ENCODE data around the gene RBMS3.

Gene RBMS3

GRCh38 chr3:29337565-29337964 is 56.7 kb downstream of the RBMS3 start:
- no peak overlapping the region for H2BK120ac ChIP-seq (ENCODE audit: insufficient read depth, low read length, poor library complexity)
- no peaks in the 10 kb centered on the region for H3K9me3 ChIP-seq (ENCODE audit: insufficient read depth, low read depth, low read length)
- peak overlapping the region; percentile 53 for H3K18ac ChIP-seq (ENCODE audit: low read length)
- H3K4me1 ChIP-seq (ENCODE audit: control insufficient read depth in 1 of 2, insufficient read depth in 2 of 2, low read length in 2 of 2) = peaks cover 0 to 7% of the 10 kb centered on the region in 2 experiments
- H3K27me3 ChIP-seq (ENCODE audit: insufficient read depth, low read length) = no peaks in the 10 kb centered on the region
- no peak overlapping the region for H3K23ac ChIP-seq (ENCODE audit: low read length)
- peak overlapping the region; percentile 5 for H4K8ac ChIP-seq (ENCODE audit: low read depth, low read length)
- no peak overlapping the region for H3K4me2 ChIP-seq (ENCODE audit: low read length)
- H3K4ac ChIP-seq (ENCODE audit: low read depth, low read length) = peak overlapping the region; percentile 40
- H3K4me3 ChIP-seq (ENCODE audit: low read depth, low read length) = no peak overlapping the region
- DNase-seq = no peak
- H4K91ac ChIP-seq (ENCODE audit: low read depth, low read length) = no peak overlapping the region
- H3K14ac ChIP-seq (ENCODE audit: low read length) = no peak overlapping the region
- peak overlapping the region; percentile 49 for H2BK5ac ChIP-seq (ENCODE audit: low read depth, low read length, poor library complexity)
- no peak overlapping the region for H2AFZ ChIP-seq (ENCODE audit: insufficient read depth, low read length, poor library complexity)
- H3K27ac ChIP-seq (ENCODE audit: low read depth, low read length) = no peak overlapping the region
- peaks cover 1% of the 10 kb centered on the region for H3K79me1 ChIP-seq (ENCODE audit: low read length)
- no peaks in the 10 kb centered on the region for H3K36me3 ChIP-seq (ENCODE audit: control insufficient read depth in 1 of 2, insufficient read depth in 2 of 2, low read length in 2 of 2)
- H3K9ac ChIP-seq (ENCODE audit: low read length) = no peak overlapping the region
- no peak overlapping the region for H4K12ac ChIP-seq (ENCODE audit: low read depth, low read length)
- peak overlapping the region; percentile 40 for H2BK12ac ChIP-seq (ENCODE audit: low read length)
- H2AK5ac ChIP-seq (ENCODE audit: low read length) = no peak overlapping the region
- H3K79me2 ChIP-seq (ENCODE audit: control insufficient read depth, insufficient read depth, low read length, poor library complexity) = no peaks in the 10 kb centered on the region

- Histone ChIP-seq H3K4ac (ENCODE audit: low read depth, low read length) (no peak overlapping the region), H3K23ac (ENCODE audit: low read length) (no peak overlapping the region)
Observed at GRCh38 chr3:29338377-29338776, 57.5 kb downstream of the RBMS3 start.

GRCh38 chr3:29339016-29339833 is 58.4 kb downstream of the RBMS3 start:
- Histone ChIP-seq H3K4me1 (ENCODE audit: control insufficient read depth in 1 of 2, insufficient read depth in 2 of 2, low read length in 2 of 2) (peaks cover 0 to 7% of the 10 kb centered on the region in 2 experiments), H3K9me3 (ENCODE audit: insufficient read depth, low read depth, low read length) (no peaks in the 10 kb centered on the region), H4K8ac (ENCODE audit: low read depth, low read length) (no peak overlapping the region), H4K12ac (ENCODE audit: low read depth, low read length) (no peak overlapping the region), H3K4me2 (ENCODE audit: low read length) (no peak overlapping the region), H3K4ac (ENCODE audit: low read depth, low read length) (no peak overlapping the region), H3K79me1 (ENCODE audit: low read length) (peaks cover 1% of the 10 kb centered on the region), H4K91ac (ENCODE audit: low read depth, low read length) (no peak overlapping the region), H2BK12ac (ENCODE audit: low read length) (peak overlapping the region; percentile 6), H3K36me3 (ENCODE audit: control insufficient read depth in 1 of 2, insufficient read depth in 2 of 2, low read length in 2 of 2) (no peaks in the 10 kb centered on the region), H3K27ac (ENCODE audit: low read depth, low read length) (no peak overlapping the region), H3K27me3 (ENCODE audit: insufficient read depth, low read length) (no peaks in the 10 kb centered on the region), H3K9ac (ENCODE audit: low read length) (no peak overlapping the region), H3K18ac (ENCODE audit: low read length) (no peak overlapping the region), H2AK5ac (ENCODE audit: low read length) (no peak overlapping the region), H3K23ac (ENCODE audit: low read length) (no peak overlapping the region), H2BK120ac (ENCODE audit: insufficient read depth, low read length, poor library complexity) (no peak overlapping the region), H2AFZ (ENCODE audit: insufficient read depth, low read length, poor library complexity) (no peak overlapping the region), H3K79me2 (ENCODE audit: control insufficient read depth, insufficient read depth, low read length, poor library complexity) (no peaks in the 10 kb centered on the region), H3K4me3 (ENCODE audit: low read depth, low read length) (no peak overlapping the region), H2BK5ac (ENCODE audit: low read depth, low read length, poor library complexity) (no peak overlapping the region), H3K14ac (ENCODE audit: low read length) (no peak overlapping the region)
- no CpG with 5 or more reads among the region's 8 CpGs for WGBS (ENCODE audit: extremely low coverage, insufficient coverage, insufficient read length)
- no peak for DNase-seq

More at GRCh38 chr3:29338377-29338776, 57.5 kb downstream of the RBMS3 start:
- no peak overlapping the region for H2BK12ac ChIP-seq (ENCODE audit: low read length)
- H3K79me2 ChIP-seq (ENCODE audit: control insufficient read depth, insufficient read depth, low read length, poor library complexity) = no peaks in the 10 kb centered on the region
- H3K79me1 ChIP-seq (ENCODE audit: low read length) = peaks cover 1% of the 10 kb centered on the region
- no peak overlapping the region for H2AFZ ChIP-seq (ENCODE audit: insufficient read depth, low read length, poor library complexity)
- H4K8ac ChIP-seq (ENCODE audit: low read depth, low read length) = no peak overlapping the region
- H4K91ac ChIP-seq (ENCODE audit: low read depth, low read length) = no peak overlapping the region
- peaks cover 0 to 7% of the 10 kb centered on the region in 2 experiments for H3K4me1 ChIP-seq (ENCODE audit: control insufficient read depth in 1 of 2, insufficient read depth in 2 of 2, low read length in 2 of 2)
- H3K4me3 ChIP-seq (ENCODE audit: low read depth, low read length) = no peak overlapping the region
- H3K4me2 ChIP-seq (ENCODE audit: low read length) = no peak overlapping the region
- H2AK5ac ChIP-seq (ENCODE audit: low read length) = no peak overlapping the region
- no peak overlapping the region for H3K27ac ChIP-seq (ENCODE audit: low read depth, low read length)
- no peak overlapping the region for H4K12ac ChIP-seq (ENCODE audit: low read depth, low read length)
- H3K14ac ChIP-seq (ENCODE audit: low read length) = no peak overlapping the region
- H3K27me3 ChIP-seq (ENCODE audit: insufficient read depth, low read length) = no peaks in the 10 kb centered on the region
- no peak for DNase-seq
- no peak overlapping the region for H2BK120ac ChIP-seq (ENCODE audit: insufficient read depth, low read length, poor library complexity)
- no peaks in the 10 kb centered on the region for H3K36me3 ChIP-seq (ENCODE audit: control insufficient read depth in 1 of 2, insufficient read depth in 2 of 2, low read length in 2 of 2)
- H3K18ac ChIP-seq (ENCODE audit: low read length) = no peak overlapping the region
- no peak overlapping the region for H3K9ac ChIP-seq (ENCODE audit: low read length)
- H2BK5ac ChIP-seq (ENCODE audit: low read depth, low read length, poor library complexity) = no peak overlapping the region
- H3K9me3 ChIP-seq (ENCODE audit: insufficient read depth, low read depth, low read length) = no peaks in the 10 kb centered on the region

- no peak overlapping the region for H4K12ac ChIP-seq (ENCODE audit: low read depth, low read length)
- no peak overlapping the region for H2BK5ac ChIP-seq (ENCODE audit: low read depth, low read length, poor library complexity)
- no CpG with 5 or more reads among the region's 3 CpGs for WGBS (ENCODE audit: extremely low coverage, insufficient coverage, insufficient read length)
- H3K79me2 ChIP-seq (ENCODE audit: control insufficient read depth, insufficient read depth, low read length, poor library complexity) = no peaks in the 10 kb centered on the region
- H3K23ac ChIP-seq (ENCODE audit: low read length) = no peak overlapping the region
- no peak overlapping the region for H2BK12ac ChIP-seq (ENCODE audit: low read length)
- no peak overlapping the region for H3K9ac ChIP-seq (ENCODE audit: low read length)
- H4K8ac ChIP-seq (ENCODE audit: low read depth, low read length) = no peak overlapping the region
- no peaks in the 10 kb centered on the region for H3K9me3 ChIP-seq (ENCODE audit: insufficient read depth, low read depth, low read length)
- no peak overlapping the region for H2AFZ ChIP-seq (ENCODE audit: insufficient read depth, low read length, poor library complexity)
- peaks cover 0 to 4% of the 10 kb centered on the region in 2 experiments for H3K4me1 ChIP-seq (ENCODE audit: control insufficient read depth in 1 of 2, insufficient read depth in 2 of 2, low read length in 2 of 2)
- H3K4me3 ChIP-seq (ENCODE audit: low read depth, low read length) = no peak overlapping the region
- no peak overlapping the region for H2BK120ac ChIP-seq (ENCODE audit: insufficient read depth, low read length, poor library complexity)
- no peak overlapping the region for H3K18ac ChIP-seq (ENCODE audit: low read length)
- no peaks in the 10 kb centered on the region for H3K27me3 ChIP-seq (ENCODE audit: insufficient read depth, low read length)
- DNase-seq = no peak
- H3K14ac ChIP-seq (ENCODE audit: low read length) = no peak overlapping the region
- H3K36me3 ChIP-seq (ENCODE audit: control insufficient read depth in 1 of 2, insufficient read depth in 2 of 2, low read length in 2 of 2) = no peaks in the 10 kb centered on the region
- H3K4me2 ChIP-seq (ENCODE audit: low read length) = no peak overlapping the region
- H3K79me1 ChIP-seq (ENCODE audit: low read length) = peaks cover 3% of the 10 kb centered on the region
- no peak overlapping the region for H4K91ac ChIP-seq (ENCODE audit: low read depth, low read length)
- H3K4ac ChIP-seq (ENCODE audit: low read depth, low read length) = no peak overlapping the region
- no peak overlapping the region for H2AK5ac ChIP-seq (ENCODE audit: low read length)
- no peak overlapping the region for H3K27ac ChIP-seq (ENCODE audit: low read depth, low read length)
Observed at GRCh38 chr3:29344154-29344553, 63.3 kb downstream of the RBMS3 start.
